IMR-90 (cell line): ENCODE measurements around the gene ENDOD1. TPM values are rescaled to one million over a fixed set of nuclear protein-coding genes. Genes with fewer than 3 reads are reported as not detected.

Experiments used
- ATAC-seq: fragments of 200-7000 bp; cut with Tn5 transposase; 2 replicates; pipeline ENCODE4 v1.9.1; 2020; ENCODE audit warnings: low read depth, mild to moderate bottlenecking, moderate library complexity
- BruUV-seq: library from RNA; stranded (reverse); fragments of 400-500 nt; replicated peaks from 2 replicates; lab custom pipeline; 2021; lab: Mats Ljungman, UMichigan
- CTCF ChIA-PET: fragments of 300-600 bp; formaldehyde crosslinking; extraction: SDS; loops from one replicate; lab custom pipeline; 2021; ENCODE audit warnings: antibody characterized with exemption; lab: Yijun Ruan, JAX
- POLR2A ChIA-PET: fragments of 300-600 bp; sonication (Branson Sonifier 250); formaldehyde crosslinking; loops from one replicate; lab custom pipeline; 2022; ENCODE audit warnings: antibody characterized with exemption; ENCODE audit not compliant: unreplicated experiment; lab: Charles Lee
- DNase-seq: peaks from one replicate; pipeline ENCODE4 v3.0.0; 2013
- H2AFZ ChIP-seq: replicated peaks from 2 replicates; pipeline ENCODE3; 2013; ENCODE audit warnings: low read length, mild to moderate bottlenecking; ENCODE audit not compliant: poor library complexity
- H2AK5ac ChIP-seq: 2 replicates; pipeline ENCODE4 v1.6.1; 2013; ENCODE audit warnings: low read depth, low read length, inconsistent platforms
- H2AK9ac ChIP-seq: replicated peaks from 2 replicates; pipeline ENCODE3; 2013; ENCODE audit warnings: mild to moderate bottlenecking, low read depth, low read length, moderate library complexity; ENCODE audit not compliant: poor library complexity
- H2BK120ac ChIP-seq: 2 replicates; pipeline ENCODE4 v1.6.1; 2013; ENCODE audit warnings: low read depth, low read length, inconsistent platforms
- H2BK15ac ChIP-seq: 3 replicates; pipeline ENCODE4 v1.6.1; 2013; ENCODE audit warnings: low read depth, low read length, inconsistent platforms
- H2BK20ac ChIP-seq: 2 replicates; pipeline ENCODE4 v1.6.1; 2013; ENCODE audit warnings: low read depth, mild to moderate bottlenecking, inconsistent platforms, low read length, moderate library complexity
- H2BK5ac ChIP-seq: 2 replicates; pipeline ENCODE4 v1.6.1; 2013; ENCODE audit warnings: mild to moderate bottlenecking, low read depth, low read length, inconsistent platforms; ENCODE audit not compliant: poor library complexity, severe bottlenecking
- H3K14ac ChIP-seq: replicated peaks from 2 replicates; pipeline ENCODE4 v1.6.1; 2013; ENCODE audit warnings: low read depth, low read length, inconsistent platforms
- H3K18ac ChIP-seq: 2 replicates; pipeline ENCODE4 v1.6.1; 2013; ENCODE audit warnings: low read depth, low read length, control low read depth
- H3K23ac ChIP-seq: 2 replicates; pipeline ENCODE4 v1.6.1; 2013; ENCODE audit warnings: low read depth, low read length, inconsistent platforms
- H3K27ac ChIP-seq: 2 replicates; pipeline ENCODE4 v1.5.1; 2013; ENCODE audit warnings: mild to moderate bottlenecking, control low read depth, low read length; ENCODE audit not compliant: insufficient read depth
- H3K27me3 ChIP-seq: 2 replicates; pipeline ENCODE4 v1.6.1; 2013; ENCODE audit warnings: low read length; ENCODE audit not compliant: control insufficient read depth, insufficient read depth
- H3K36me3 ChIP-seq: 2 replicates; pipeline ENCODE4 v1.6.1; 2013; ENCODE audit warnings: low read length, mixed read lengths; ENCODE audit not compliant: control insufficient read depth, insufficient read depth
- H3K4ac ChIP-seq: 2 replicates; pipeline ENCODE4 v1.6.1; 2013; ENCODE audit warnings: low read depth, low read length, inconsistent platforms
- H3K4me1 ChIP-seq: 2 replicates; pipeline ENCODE4 v1.6.1; 2013; ENCODE audit warnings: low read length, mixed read lengths; ENCODE audit not compliant: control insufficient read depth, insufficient read depth
- H3K4me2 ChIP-seq: 2 replicates; pipeline ENCODE4 v1.6.1; 2013; ENCODE audit warnings: low read depth, mild to moderate bottlenecking, control low read depth, low read length, moderate library complexity
- H3K4me3 ChIP-seq: 2 replicates; pipeline ENCODE4 v1.5.1; 2013; ENCODE audit warnings: low read depth, mild to moderate bottlenecking, control low read depth, low read length, moderate library complexity; ENCODE audit not compliant: insufficient read depth
- H3K56ac ChIP-seq: 2 replicates; pipeline ENCODE4 v1.6.1; 2013; ENCODE audit warnings: low read length, inconsistent platforms; ENCODE audit not compliant: insufficient read depth; ENCODE audit errors: extremely low read depth
- H3K79me1 ChIP-seq, 2 experiments: 2 replicates each; pipeline ENCODE4 v1.6.1; 2013; ENCODE audit warnings: low read length in 2 of 2, inconsistent platforms in 1 of 2, low read depth in 1 of 2
- H3K9ac ChIP-seq: 2 replicates; pipeline ENCODE4 v1.6.1; 2013; ENCODE audit warnings: low read depth, low read length, control low read depth
- H3K9me1 ChIP-seq: 2 replicates; pipeline ENCODE4 v1.6.1; 2013; ENCODE audit warnings: low read length, inconsistent platforms; ENCODE audit not compliant: insufficient read depth
- H3K9me3 ChIP-seq: 2 replicates; pipeline ENCODE4 v1.6.1; 2013; ENCODE audit warnings: low read length; ENCODE audit not compliant: control insufficient read depth, insufficient read depth
- H4K20me1 ChIP-seq: 2 replicates; pipeline ENCODE4 v1.6.1; 2013; ENCODE audit warnings: low read length, inconsistent platforms; ENCODE audit not compliant: insufficient read depth
- H4K5ac ChIP-seq: 2 replicates; pipeline ENCODE4 v1.6.1; 2013; ENCODE audit warnings: mild to moderate bottlenecking, low read depth, low read length, control low read depth
- H4K8ac ChIP-seq, 2 experiments: 2 replicates each; pipeline ENCODE4 v1.6.1; 2013; ENCODE audit warnings: low read depth in 2 of 2, low read length in 2 of 2, control low read depth in 1 of 2, inconsistent platforms in 1 of 2
- H4K91ac ChIP-seq: 2 replicates; pipeline ENCODE4 v1.6.1; 2013; ENCODE audit warnings: low read depth, low read length, inconsistent platforms; ENCODE audit not compliant: insufficient read depth
- BHLHE40 ChIP-seq: fragments of 150-350 bp; IDR thresholded peaks from 2 replicates; pipeline ENCODE4 v1.6.1; 2016; ENCODE audit warnings: mild to moderate bottlenecking, low read depth, low read length
- CEBPB ChIP-seq: IDR thresholded peaks from 2 replicates; pipeline ENCODE4 v1.6.1; 2012; ENCODE audit warnings: low read depth, low read length, improper control_type of control experiment
- CHD1 ChIP-seq: IDR thresholded peaks from 2 replicates; pipeline ENCODE4 v1.6.1; 2012; ENCODE audit warnings: low read depth, low read length, improper control_type of control experiment
- ELK1 ChIP-seq: fragments of 150-350 bp; IDR thresholded peaks from 2 replicates; pipeline ENCODE4 v1.6.1; 2016; ENCODE audit warnings: low read depth, mild to moderate bottlenecking, low read length, moderate library complexity, borderline replicate concordance
- FOS ChIP-seq: fragments of 150-350 bp; IDR thresholded peaks from 2 replicates; pipeline ENCODE4 v1.6.1; 2016; ENCODE audit warnings: low read depth, low read length
- MAFK ChIP-seq: IDR thresholded peaks from 2 replicates; pipeline ENCODE4 v1.6.1; 2012; ENCODE audit warnings: low read depth, low read length, improper control_type of control experiment
- MAZ ChIP-seq: IDR thresholded peaks from 2 replicates; pipeline ENCODE4 v1.6.1; 2012; ENCODE audit warnings: low read depth, mild to moderate bottlenecking, low read length, improper control_type of control experiment, moderate library complexity, borderline replicate concordance
- MXI1 ChIP-seq: IDR thresholded peaks from 2 replicates; pipeline ENCODE4 v1.6.1; 2012; ENCODE audit warnings: low read depth, mild to moderate bottlenecking, low read length, moderate library complexity, borderline replicate concordance
- POLR2A ChIP-seq: IDR thresholded peaks from 2 replicates; pipeline ENCODE4 v1.6.1; 2012; ENCODE audit warnings: mild to moderate bottlenecking, low read depth, low read length
- RAD21 ChIP-seq: IDR thresholded peaks from 2 replicates; pipeline ENCODE4 v1.6.1; 2012; ENCODE audit warnings: low read length, improper control_type of control experiment
- RCOR1 ChIP-seq: IDR thresholded peaks from 2 replicates; pipeline ENCODE4 v1.6.1; 2012; ENCODE audit warnings: mild to moderate bottlenecking, low read length, improper control_type of control experiment; ENCODE audit not compliant: insufficient replicate concordance
- RFX5 ChIP-seq: IDR thresholded peaks from 2 replicates; pipeline ENCODE4 v1.8.0; 2012; ENCODE audit warnings: low read depth, mild to moderate bottlenecking, low read length, moderate library complexity
- SMC3 ChIP-seq: fragments of 150-350 bp; IDR thresholded peaks from 2 replicates; pipeline ENCODE4 v1.6.1; 2016; ENCODE audit warnings: low read depth, mild to moderate bottlenecking, antibody characterized with exemption, low read length, moderate library complexity
- USF2 ChIP-seq: fragments of 150-350 bp; IDR thresholded peaks from 2 replicates; pipeline ENCODE4 v1.6.1; 2017; ENCODE audit warnings: mild to moderate bottlenecking, antibody characterized with exemption, low read length, low read depth
- WGBS, 2 experiments: methylation state at CpG; one replicate each; pipeline versions ENCODE4 v1.1.5 to v1.1.7; 2013; ENCODE audit warnings: missing lambda C conversion rate in 2 of 2; ENCODE audit not compliant: insufficient read length in 1 of 2; ENCODE audit errors: extremely low coverage in 2 of 2; 5-methylcytosine and 5-hydroxymethylcytosine counted together
- dilution Hi-C: fragments of 300-500 bp; cut with HindIII; formaldehyde crosslinking; loops from one replicate; pipeline ENCODE4 v1.14.3; 2018; ENCODE audit warnings: low sequenced_read_pairs; ENCODE audit not compliant: unreplicated experiment
- in situ Hi-C: fragments of 300-500 bp; cut with MboI; formaldehyde crosslinking; loops from 3 replicates; pipeline ENCODE4 v1.14.3; 2019; ENCODE audit warnings: low sequenced_read_pairs, inconsistent platforms, mixed read lengths
- intact Hi-C: fragments of 100-400 bp; cut with micrococcal nuclease; formaldehyde crosslinking; loops from 2 replicates; pipeline ENCODE4 v1.10.0; 2022
- polyA plus RNA-seq, 3 experiments: library from polyadenylated mRNA; depleted of rRNA; stranded (reverse); fragments of >200 nt; gene quantifications; 2 replicates each; pipeline ENCODE4 v1.2.3, GENCODE V29; 2012; ENCODE audit warnings: low replicate concordance in 1 of 3
- total RNA-seq: library from RNA; depleted of rRNA; stranded (reverse); fragments of >200 nt; gene quantifications from 2 replicates; pipeline ENCODE4 v1.2.3, GENCODE V29; 2012

Gene ENDOD1
- total and polyA plus RNA-seq, 2 of the 4 experiments (the other 2 are of a cell fraction): 7.0 to 17.6 TPM

DNA sequence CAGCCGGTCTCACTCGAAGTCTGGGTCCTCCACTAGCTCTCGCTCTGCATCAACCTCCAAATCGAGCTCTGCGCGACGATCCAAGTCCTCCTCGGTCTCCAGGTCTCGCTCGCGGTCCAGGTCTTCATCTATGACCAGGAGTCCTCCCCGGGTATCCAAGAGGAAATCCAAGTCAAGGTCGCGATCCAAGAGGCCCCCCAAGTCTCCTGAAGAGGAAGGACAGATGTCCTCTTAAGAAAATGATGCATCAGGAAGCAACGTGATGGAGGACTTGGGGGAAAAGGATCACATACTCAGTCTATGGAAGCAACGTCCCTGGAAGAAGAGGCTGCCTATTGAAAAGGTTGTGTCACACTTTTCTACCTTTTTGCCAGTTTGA lies 21.8 kb upstream of the ENDOD1 start:
- no peaks in the 10 kb centered on the region for H3K9me3 ChIP-seq
- peak overlapping the region; percentile 91 for H2BK5ac ChIP-seq
- 0 out of 2 replicates have a peak overlapping the region, but pooled peaks have one; percentile 9 for H2BK20ac ChIP-seq
- peak overlapping the region; percentile 91 for H3K4me3 ChIP-seq
- no peaks in the 10 kb centered on the region for H4K20me1 ChIP-seq
- BruUV-seq: no TSS peak
- H2BK120ac ChIP-seq: peak overlapping the region; percentile 74
- intact Hi-C loops (loop anchor here (1.0 to 5.0 kb wide), 4 partner anchors 96 to 1359 kb away; partner anchors contain the start of genes CWC15 and KDM4D), in situ Hi-C loops (loop anchor here (25.0 kb wide), 1 partner anchor 1369 kb away; no protein-coding TSS in a partner anchor), dilution Hi-C loops (no loop called here)
- H3K27ac ChIP-seq: peak overlapping the region; percentile 85
- no peaks in the 10 kb centered on the region for H3K9me1 ChIP-seq
- peak overlapping the region; percentile 64 for H3K18ac ChIP-seq
- peaks cover 9 to 22% of the 10 kb centered on the region in 2 experiments; a peak in 2 of 4 replicates for H3K79me1 ChIP-seq
- H3K36me3 ChIP-seq: no peaks in the 10 kb centered on the region
- TF ChIP-seq CEBPB (no peak), BHLHE40 (no peak), RFX5 (no peak), MAFK (no peak), MAZ (no peak), MXI1 (no peak), USF2 (no peak), RCOR1 (no peak), POLR2A (no peak), RAD21 (no peak), SMC3 (no peak), ELK1 (no peak), CHD1 (no peak), FOS (no peak)
- DNase-seq (no peak), ATAC-seq (peak; percentile 1; the same call in 1 of the 2 replicates)
- peak overlapping the region; percentile 37 to 64 for H4K8ac ChIP-seq
- H3K9ac ChIP-seq: peak overlapping the region; percentile 93
- peak overlapping the region; percentile 93 for H3K23ac ChIP-seq
- H3K4me1 ChIP-seq: no peaks in the 10 kb centered on the region
- H4K91ac ChIP-seq: peak overlapping the region; percentile 53
- H2AK5ac ChIP-seq: no peak overlapping the region; the same call in 1 of the 2 replicates
- H2AK9ac ChIP-seq: peak overlapping the region; percentile 88
- CTCF ChIA-PET: interaction anchor here (1.0 to 1.8 kb wide), 5 partner anchors 11 to 444 kb away, joined by 3 to 16 read pairs (median 3); no protein-coding TSS in a partner anchor
- H3K4ac ChIP-seq: peak overlapping the region; percentile 92
- POLR2A ChIA-PET: interaction anchor here (0.7 kb wide), 2 partner anchors 50 to 1357 kb away, joined by 3 to 4 read pairs; no protein-coding TSS in a partner anchor
- peak overlapping the region; percentile 98 for H3K4me2 ChIP-seq
- peak overlapping the region; percentile 99 for H2AFZ ChIP-seq
- peak overlapping the region; percentile 94 for H4K5ac ChIP-seq
- peak overlapping the region; percentile 96 for H3K14ac ChIP-seq
- H3K56ac ChIP-seq: peak overlapping the region; percentile 63
- H2BK15ac ChIP-seq: peak overlapping the region; percentile 57; the same call in 1 of the 3 replicates
- H3K27me3 ChIP-seq: no peaks in the 10 kb centered on the region
- WGBS, 2 experiments: 0% methylated on average over 5 of the region's 16 CpGs; no CpG with 5 or more reads in 1 of the 2 experiments
